Subcutaneous abdominal adipose tissue (tissue), 5 donors: Measurements from ENCODE around the gene NOTCH2.

Experiments used
- H3K27ac ChIP-seq: one replicate; pipeline ENCODE4 v1.7.0; 2013; ENCODE audit warnings: low read depth, mild to moderate bottlenecking, inconsistent platforms, low read length, moderate library complexity
- H3K27me3 ChIP-seq, 5 donors: one replicate each; pipeline ENCODE4 v1.7.0; 2013; ENCODE audit warnings: low read length in 5 of 5, inconsistent platforms in 1 of 5; ENCODE audit not compliant: control insufficient read depth in 5 of 5, insufficient read depth in 4 of 5
- H3K36me3 ChIP-seq, 5 donors: one replicate each; pipeline ENCODE4 v1.7.0; 2013; ENCODE audit warnings: low read length in 5 of 5; ENCODE audit not compliant: control insufficient read depth in 5 of 5, insufficient read depth in 5 of 5
- H3K4me1 ChIP-seq, 5 donors: one replicate each; pipeline ENCODE4 v1.7.0; 2013; ENCODE audit warnings: low read length in 5 of 5, mild to moderate bottlenecking in 3 of 5, moderate library complexity in 1 of 5; ENCODE audit not compliant: control insufficient read depth in 5 of 5, insufficient read depth in 5 of 5
- H3K4me3 ChIP-seq, 5 donors: one replicate each; pipeline ENCODE4 v1.7.0; 2013; ENCODE audit warnings: low read length in 5 of 5, low read depth in 1 of 5
- H3K9ac ChIP-seq, 5 donors: one replicate each; pipeline ENCODE4 v1.7.0; 2013; ENCODE audit warnings: low read length in 5 of 5, mild to moderate bottlenecking in 4 of 5, moderate library complexity in 3 of 5
- H3K9me3 ChIP-seq, 5 donors: one replicate each; pipeline ENCODE4 v1.7.0; 2013; ENCODE audit warnings: low read length in 5 of 5; ENCODE audit not compliant: control insufficient read depth in 5 of 5
- donor health status: healthy.
- donor health status: healthy.
- donor health status: healthy.
- donor health status: healthy.
- donor health status: healthy.

Gene NOTCH2

GRCh38 chr1:119912963-119913362, 156.5 kb downstream of the NOTCH2 start:
- Histone ChIP-seq H3K4me1 (peaks cover 0 to 5% (median 0%) of the 10 kb centered on the region in 5 donors), H3K9me3 (no peaks in the 10 kb centered on the region), H3K9ac (no peak overlapping the region), H3K27me3 (no peaks in the 10 kb centered on the region), H3K4me3 (no peak overlapping the region), H3K36me3 (peaks cover 31 to 58% (median 56%) of the 10 kb centered on the region in 5 donors), H3K27ac (no peak overlapping the region)

DNA sequence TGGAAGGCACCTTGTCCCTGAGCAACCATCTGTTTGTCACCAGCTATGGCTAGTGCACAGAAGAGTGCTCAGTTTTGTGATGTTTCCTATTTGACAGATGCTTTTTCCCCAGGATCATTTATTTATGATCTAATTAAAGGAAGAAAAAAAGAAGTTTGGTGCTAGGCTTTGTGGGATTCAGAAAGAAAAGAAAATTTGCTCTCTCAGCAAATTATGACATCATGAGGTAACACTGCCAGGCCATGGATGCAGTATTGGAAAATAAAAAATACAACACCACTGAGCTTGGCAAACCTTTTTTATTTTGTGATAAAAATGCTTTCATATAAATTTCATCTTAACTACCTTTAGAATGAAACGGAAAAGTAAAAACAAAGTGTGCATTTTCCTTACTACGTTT, 157.7 kb downstream of the NOTCH2 start:
- Histone ChIP-seq H3K27me3 (no peaks in the 10 kb centered on the region), H3K36me3 (peaks cover 22 to 46% (median 44%) of the 10 kb centered on the region in 5 donors), H3K27ac (no peak overlapping the region), H3K9me3 (no peaks in the 10 kb centered on the region), H3K4me3 (no peak overlapping the region), H3K4me1 (peaks cover 0 to 5% (median 0%) of the 10 kb centered on the region in 5 donors), H3K9ac (no peak overlapping the region)

DNA sequence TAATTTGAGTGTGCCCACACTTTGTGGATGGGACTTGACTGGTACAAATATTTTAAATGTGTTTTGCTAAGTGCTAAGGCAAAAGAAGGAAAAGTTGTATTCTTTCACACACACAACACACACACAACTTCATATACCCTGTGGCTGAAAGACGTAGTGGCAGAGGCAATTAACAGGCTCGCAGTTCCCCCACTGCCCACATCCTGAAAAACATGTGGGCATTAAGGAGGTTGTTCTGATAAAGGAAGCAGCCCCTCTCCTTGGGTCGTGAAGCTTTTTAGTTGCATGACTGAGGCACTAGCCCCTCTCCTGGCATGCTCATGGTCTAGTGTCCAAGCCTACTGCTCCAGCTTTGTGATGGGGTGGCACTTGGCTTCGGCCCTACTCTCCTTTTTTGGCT, 158.8 kb downstream of the NOTCH2 start:
- no peaks in the 10 kb centered on the region for H3K27me3 ChIP-seq
- H3K4me1 ChIP-seq, result no peaks in the 10 kb centered on the region
- H3K36me3 ChIP-seq, result peaks cover 20 to 35% (median 32%) of the 10 kb centered on the region in 5 donors
- H3K27ac ChIP-seq, result no peak overlapping the region
- H3K9ac ChIP-seq, result no peak overlapping the region
- peaks cover 0 to 4% (median 0%) of the 10 kb centered on the region in 5 donors for H3K9me3 ChIP-seq
- H3K4me3 ChIP-seq, result no peak overlapping the region

GRCh38 chr1:119909890-119910596, 159.4 kb downstream of the NOTCH2 start:
- Histone ChIP-seq H3K27ac (no peak overlapping the region), H3K9me3 (peaks cover 0 to 4% (median 1%) of the 10 kb centered on the region in 5 donors), H3K4me1 (no peaks in the 10 kb centered on the region)

GRCh38 chr1:119908661-119909060, 160.8 kb downstream of the NOTCH2 start:
- H3K4me3 ChIP-seq, result no peak overlapping the region
- no peak overlapping the region for H3K9ac ChIP-seq
- peaks cover 8 to 16% (median 13%) of the 10 kb centered on the region in 5 donors for H3K36me3 ChIP-seq
- H3K9me3 ChIP-seq, result peaks cover 0 to 6% (median 4%) of the 10 kb centered on the region in 5 donors
- no peak overlapping the region for H3K27ac ChIP-seq
- no peaks in the 10 kb centered on the region for H3K4me1 ChIP-seq
- H3K27me3 ChIP-seq, result no peaks in the 10 kb centered on the region

More at GRCh38 chr1:119909890-119910596, 159.4 kb downstream of the NOTCH2 start:
- no peak overlapping the region for H3K4me3 ChIP-seq
- H3K9ac ChIP-seq, result no peak overlapping the region
- H3K27me3 ChIP-seq, result no peaks in the 10 kb centered on the region
- peaks cover 19 to 29% (median 27%) of the 10 kb centered on the region in 5 donors for H3K36me3 ChIP-seq

- Histone ChIP-seq H3K9ac (no peak overlapping the region), H3K9me3 (peaks cover 0 to 6% (median 4%) of the 10 kb centered on the region in 5 donors), H3K4me3 (no peak overlapping the region), H3K27me3 (peaks cover 0 to 2% (median 0%) of the 10 kb centered on the region in 5 donors), H3K36me3 (peaks cover 0 to 8% (median 6%) of the 10 kb centered on the region in 5 donors), H3K4me1 (no peaks in the 10 kb centered on the region), H3K27ac (no peak overlapping the region)
These were observed 162.4 kb downstream of the NOTCH2 start for GRCh38 chr1:119906927-119907652.

DNA sequence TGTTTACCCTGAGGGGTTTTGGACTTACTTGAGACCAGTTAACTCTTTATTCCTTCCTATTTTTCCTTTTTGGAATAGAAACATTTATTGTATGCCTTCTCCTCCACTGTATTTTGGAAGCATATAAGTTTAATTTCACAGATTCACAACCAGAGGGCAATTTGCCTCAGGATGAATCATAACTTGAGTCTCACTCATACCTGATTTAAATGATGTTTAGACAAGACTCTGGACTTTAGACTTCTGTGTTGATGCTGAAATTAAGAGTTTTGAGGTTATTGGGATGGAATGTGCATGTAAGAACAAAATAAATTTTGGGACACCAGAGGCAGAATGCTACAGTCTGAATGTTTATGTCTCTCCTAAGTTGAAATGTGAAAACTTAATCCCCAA, 166.0 kb downstream of the NOTCH2 start:
- Histone ChIP-seq H3K9me3 (peaks cover 0 to 6% (median 4%) of the 10 kb centered on the region in 5 donors), H3K4me1 (no peaks in the 10 kb centered on the region), H3K4me3 (no peak overlapping the region), H3K9ac (no peak overlapping the region), H3K27ac (no peak overlapping the region), H3K36me3 (no peaks in the 10 kb centered on the region), H3K27me3 (peaks cover 0 to 2% (median 0%) of the 10 kb centered on the region in 5 donors)

DNA sequence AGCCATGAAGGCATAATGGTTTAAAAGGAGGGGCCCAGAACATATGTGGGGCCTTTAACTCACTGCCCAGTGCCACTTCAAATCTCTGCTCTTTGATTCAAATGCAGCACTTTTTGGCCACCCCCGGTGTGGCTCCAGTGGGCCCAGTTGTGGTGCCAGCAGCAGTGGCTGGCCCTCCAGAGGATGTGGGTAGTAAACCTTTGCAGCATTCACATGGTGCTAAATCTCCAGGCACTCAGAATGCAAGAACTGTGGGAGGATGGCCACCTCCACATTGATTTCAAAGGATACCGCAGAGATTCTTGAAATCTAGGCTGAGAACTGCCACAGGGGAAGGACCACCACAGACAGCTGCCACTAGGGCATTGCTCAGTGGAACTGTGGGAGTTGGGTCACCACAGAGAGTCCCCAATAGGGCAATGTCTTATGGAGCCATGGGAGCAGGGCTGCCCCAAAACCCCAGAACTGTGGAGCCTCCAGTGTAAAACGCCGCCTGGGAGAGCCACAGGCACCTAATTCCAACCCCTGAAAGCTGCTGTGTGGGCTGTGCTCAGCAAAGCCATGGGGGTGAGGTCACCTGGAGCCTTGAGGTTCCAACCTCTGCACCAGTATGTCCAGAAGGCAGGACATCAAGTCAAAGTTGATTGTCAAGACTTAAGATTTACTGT, 166.6 kb downstream of the NOTCH2 start:
- H3K9me3 ChIP-seq, result peaks cover 0 to 6% (median 4%) of the 10 kb centered on the region in 5 donors
- H3K4me3 ChIP-seq, result no peak overlapping the region
- H3K4me1 ChIP-seq, result no peaks in the 10 kb centered on the region
- no peak overlapping the region for H3K9ac ChIP-seq
- H3K36me3 ChIP-seq, result no peaks in the 10 kb centered on the region
- peaks cover 0 to 2% (median 0%) of the 10 kb centered on the region in 5 donors for H3K27me3 ChIP-seq
- no peak overlapping the region for H3K27ac ChIP-seq

DNA sequence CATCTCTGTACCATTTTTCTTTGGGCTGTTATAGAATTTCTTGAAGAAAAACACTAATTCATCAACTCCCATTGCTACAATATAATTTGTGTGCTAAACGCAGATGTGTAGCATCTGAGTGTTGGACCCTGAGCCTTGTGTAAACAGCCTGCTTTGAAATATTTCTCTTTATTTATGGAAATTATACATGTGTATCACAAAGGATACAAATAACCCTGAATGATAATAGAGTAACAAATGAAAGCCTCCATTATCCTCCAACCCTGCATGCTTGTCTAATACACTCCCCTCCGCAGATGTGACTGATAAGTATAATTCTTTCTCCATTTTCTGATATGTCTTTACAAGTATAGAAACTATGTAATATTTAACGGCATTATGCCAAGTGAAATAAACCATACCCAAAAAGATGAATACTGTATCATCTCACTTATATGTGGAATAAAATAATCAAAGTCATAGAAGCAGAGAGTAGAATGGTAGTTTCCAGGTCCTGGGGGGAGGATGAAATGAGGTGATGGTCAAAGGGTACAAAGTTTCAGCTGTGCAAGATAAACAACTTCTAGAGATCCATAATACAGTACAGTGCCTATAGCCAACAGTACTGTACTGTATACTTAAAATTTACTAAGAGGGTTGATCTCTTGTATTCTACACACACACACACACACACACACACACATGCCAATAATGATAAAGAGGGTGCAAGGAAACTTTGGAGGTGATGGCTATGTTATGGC, 170.3 kb downstream of the NOTCH2 start:
- H3K27ac ChIP-seq, result no peak overlapping the region
- no peaks in the 10 kb centered on the region for H3K4me1 ChIP-seq
- no peak overlapping the region for H3K4me3 ChIP-seq
- H3K9ac ChIP-seq, result no peak overlapping the region
- H3K9me3 ChIP-seq, result no peaks in the 10 kb centered on the region
- no peaks in the 10 kb centered on the region for H3K36me3 ChIP-seq
- H3K27me3 ChIP-seq, result peaks cover 0 to 11% (median 3%) of the 10 kb centered on the region in 5 donors
